Fibroblast of the aortic adventitia (primary cell): Measurements from ENCODE around the gene RADIL. TPM values are rescaled to one million over a fixed set of nuclear protein-coding genes. Genes with fewer than 3 reads are reported as not detected.

Experiments
- DNase-seq: peaks from one replicate; pipeline ENCODE4 v3.0.0-alpha.2; 2010; ENCODE audit warnings: low read depth
- H3K4me3 ChIP-seq: 2 replicates; pipeline ENCODE4 v1.5.1; 2011; ENCODE audit warnings: low read depth, mild to moderate bottlenecking, control low read depth, low read length, moderate library complexity
- total RNA-seq: library from RNA; depleted of rRNA; stranded (reverse); fragments of >200 nt; gene quantifications from 2 replicates; pipeline ENCODE4 v1.2.3, GENCODE V29; 2012; ENCODE audit warnings: low replicate concordance
- TF ChIP-seq, protein P1 (sequence below): IDR thresholded peaks from 2 replicates; pipeline ENCODE4 v1.5.1; 2011; ENCODE audit warnings: mild to moderate bottlenecking, low read length, control low read depth, inconsistent platforms; ENCODE audit not compliant: insufficient read depth

The RADIL gene
- total RNA-seq, 1 donor, result 1.4 TPM

DNA sequence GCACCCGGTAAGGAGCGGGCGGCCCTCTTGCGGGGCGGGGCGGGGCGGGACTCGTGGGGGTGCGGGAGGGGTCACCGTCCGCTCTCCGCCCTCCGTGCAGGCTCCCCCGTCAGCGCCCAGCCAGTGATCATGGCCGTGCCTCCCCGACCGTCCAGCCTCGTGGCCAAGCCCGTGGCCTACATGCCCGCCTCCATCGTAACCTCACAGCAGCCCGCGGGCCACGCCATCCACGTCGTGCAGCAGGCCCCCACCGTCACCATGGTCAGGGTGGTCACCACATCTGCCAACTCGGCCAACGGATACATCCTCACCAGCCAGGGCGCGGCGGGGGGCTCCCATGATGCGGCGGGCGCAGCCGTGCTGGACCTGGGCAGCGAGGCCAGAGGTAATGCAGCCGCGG, 124.3 kb downstream of the RADIL start:
- no peak overlapping the region for H3K4me3 ChIP-seq
- TF ChIP-seq, protein P1, sequence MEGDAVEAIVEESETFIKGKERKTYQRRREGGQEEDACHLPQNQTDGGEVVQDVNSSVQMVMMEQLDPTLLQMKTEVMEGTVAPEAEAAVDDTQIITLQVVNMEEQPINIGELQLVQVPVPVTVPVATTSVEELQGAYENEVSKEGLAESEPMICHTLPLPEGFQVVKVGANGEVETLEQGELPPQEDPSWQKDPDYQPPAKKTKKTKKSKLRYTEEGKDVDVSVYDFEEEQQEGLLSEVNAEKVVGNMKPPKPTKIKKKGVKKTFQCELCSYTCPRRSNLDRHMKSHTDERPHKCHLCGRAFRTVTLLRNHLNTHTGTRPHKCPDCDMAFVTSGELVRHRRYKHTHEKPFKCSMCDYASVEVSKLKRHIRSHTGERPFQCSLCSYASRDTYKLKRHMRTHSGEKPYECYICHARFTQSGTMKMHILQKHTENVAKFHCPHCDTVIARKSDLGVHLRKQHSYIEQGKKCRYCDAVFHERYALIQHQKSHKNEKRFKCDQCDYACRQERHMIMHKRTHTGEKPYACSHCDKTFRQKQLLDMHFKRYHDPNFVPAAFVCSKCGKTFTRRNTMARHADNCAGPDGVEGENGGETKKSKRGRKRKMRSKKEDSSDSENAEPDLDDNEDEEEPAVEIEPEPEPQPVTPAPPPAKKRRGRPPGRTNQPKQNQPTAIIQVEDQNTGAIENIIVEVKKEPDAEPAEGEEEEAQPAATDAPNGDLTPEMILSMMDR, result no peak
- DNase-seq, result no peak

DNA sequence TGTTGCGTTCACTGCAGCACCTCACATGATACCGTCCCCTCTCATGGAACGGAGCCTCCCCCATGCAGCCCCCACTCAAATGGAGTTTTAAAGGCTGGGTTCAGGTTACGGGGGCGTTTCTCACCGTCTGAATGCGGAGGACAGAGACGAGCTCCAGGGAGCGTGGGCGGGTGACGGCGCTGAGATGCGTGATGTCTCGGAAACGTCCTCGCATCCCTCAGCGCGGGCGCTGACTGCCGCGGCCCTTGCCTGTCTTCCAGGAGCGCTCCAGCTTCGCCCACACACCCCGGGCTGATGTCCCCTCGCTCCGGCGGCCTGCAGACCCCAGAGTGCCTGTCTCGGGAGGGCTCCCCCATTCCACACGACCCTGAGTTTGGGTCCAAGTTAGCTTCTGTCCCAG, 124.7 kb downstream of the RADIL start:
- H3K4me3 ChIP-seq, result no peak overlapping the region
- TF ChIP-seq, protein P1, result no peak
- DNase-seq, result no peak

DNA sequence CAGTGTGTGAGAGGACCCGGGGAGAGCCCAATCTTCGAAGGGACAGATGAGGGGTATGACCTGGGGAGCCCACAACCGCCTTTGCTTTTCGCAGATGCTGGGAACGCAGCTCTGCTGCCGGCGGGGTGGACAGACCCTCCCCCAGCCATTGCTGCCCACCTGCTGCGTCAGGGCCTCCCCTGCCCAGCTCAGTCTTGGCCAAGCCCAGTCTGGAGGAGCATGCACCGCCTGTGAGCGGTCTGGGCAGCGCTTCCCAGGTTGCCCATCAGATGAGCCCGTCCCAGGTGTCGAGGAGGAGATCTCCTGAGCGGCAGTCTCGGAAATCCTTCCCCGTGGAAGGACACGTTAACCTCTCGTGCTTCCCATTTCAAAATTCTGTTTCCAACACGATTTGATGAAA, 125.4 kb downstream of the RADIL start:
- H3K4me3 ChIP-seq, result no peak overlapping the region
- DNase-seq, result no peak
- TF ChIP-seq, protein P1, result no peak

DNA sequence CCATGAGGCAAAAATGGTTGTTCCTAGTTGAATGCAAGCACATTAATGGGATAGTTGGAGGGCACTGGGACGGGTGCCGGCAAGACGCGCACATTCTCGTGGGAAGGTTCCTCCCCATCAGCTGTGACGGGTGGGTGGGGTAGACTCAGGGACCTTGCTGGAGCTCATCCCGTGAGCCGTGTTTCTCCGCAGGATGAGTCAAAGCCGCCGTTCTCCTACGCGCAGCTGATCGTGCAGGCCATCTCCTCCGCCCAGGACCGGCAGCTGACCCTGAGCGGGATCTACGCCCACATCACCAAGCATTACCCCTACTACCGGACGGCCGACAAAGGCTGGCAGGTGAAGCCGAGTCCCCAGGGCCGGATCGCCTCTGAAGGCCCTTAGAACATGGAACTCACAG, 128.5 kb downstream of the RADIL start:
- TF ChIP-seq, protein P1, result no peak
- DNase-seq, result no peak
- no peak overlapping the region for H3K4me3 ChIP-seq

DNA sequence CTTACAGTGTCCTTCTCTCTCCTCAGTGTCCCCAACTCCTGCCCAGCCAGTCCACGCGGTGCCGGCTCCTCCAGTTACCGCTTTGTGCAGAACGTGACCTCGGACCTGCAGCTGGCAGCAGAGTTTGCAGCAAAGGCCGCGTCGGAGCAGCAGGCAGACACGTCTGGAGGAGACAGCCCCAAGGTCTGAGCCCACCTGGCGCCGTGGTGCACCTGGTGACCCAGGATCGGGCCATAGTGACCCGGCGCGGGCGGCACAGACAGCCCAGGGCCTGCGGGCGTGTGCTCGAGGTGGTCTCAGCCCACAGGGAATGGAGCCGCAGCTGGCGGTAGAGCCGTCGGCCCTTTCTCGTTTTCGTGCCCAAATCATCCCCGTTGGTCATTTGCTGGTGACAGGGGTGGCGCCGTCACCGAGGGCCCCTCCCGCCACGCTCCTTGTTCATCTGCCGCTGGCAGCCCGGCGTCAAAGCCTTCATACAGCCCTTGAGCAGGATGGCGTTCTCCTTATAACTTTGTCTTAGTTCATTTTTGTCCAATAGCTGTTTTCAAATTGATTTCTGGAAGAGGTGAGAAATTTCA, 129.0 kb downstream of the RADIL start:
- no peak overlapping the region for H3K4me3 ChIP-seq
- TF ChIP-seq, protein P1, result no peak
- DNase-seq, result no peak

DNA sequence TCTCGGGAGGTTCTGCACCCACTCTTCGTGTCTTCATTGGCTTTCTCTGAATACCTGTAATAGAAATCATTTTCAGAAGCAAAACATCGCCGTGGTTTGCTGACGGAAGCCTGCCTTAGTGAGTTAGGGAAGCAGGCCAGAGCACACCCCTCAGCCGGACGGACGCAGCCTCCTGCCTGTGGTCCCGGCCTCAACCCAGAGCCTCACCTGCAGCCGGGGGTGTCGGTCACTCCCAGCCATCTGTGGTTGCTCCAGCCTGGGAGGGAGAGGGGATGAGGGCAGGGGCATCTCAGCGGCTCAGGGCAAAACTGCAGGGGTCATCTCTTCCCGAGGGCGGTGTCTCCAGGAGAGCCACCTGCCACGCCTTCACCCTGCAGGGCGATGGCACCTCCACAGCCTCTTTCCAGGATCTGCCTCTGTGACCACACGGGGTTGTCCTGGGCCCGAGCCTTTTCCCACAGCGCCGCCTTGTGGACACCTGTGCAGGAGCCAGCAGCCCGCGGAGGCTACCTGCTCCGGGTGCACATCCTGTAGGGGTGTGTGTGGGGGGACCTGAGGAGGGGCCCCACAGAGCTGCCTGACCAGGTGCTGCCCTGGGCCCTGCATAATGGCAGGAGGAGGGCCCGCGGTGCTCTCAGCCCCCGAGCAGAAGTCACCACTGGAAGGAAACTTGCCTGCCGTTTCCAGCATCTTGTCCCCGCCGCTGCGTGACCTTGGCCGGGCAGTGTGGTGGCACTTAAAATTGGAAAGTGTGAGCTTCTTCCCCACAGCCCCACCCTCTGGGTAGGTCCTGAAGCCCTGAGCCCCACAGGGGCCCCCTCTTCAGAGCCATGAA, 129.7 kb downstream of the RADIL start:
- H3K4me3 ChIP-seq, result no peak overlapping the region
- TF ChIP-seq, protein P1, result peak; percentile 81
- peak; percentile 36 for DNase-seq
